ENCODE results near the gene ERMP1. TPM values are rescaled to one million over a fixed set of nuclear protein-coding genes. Genes with fewer than 3 reads are reported as not detected.

The ERMP1 gene
- total and polyA plus RNA-seq, 12 donors: 5.1 to 26.2 (median 22.3) TPM

DNA sequence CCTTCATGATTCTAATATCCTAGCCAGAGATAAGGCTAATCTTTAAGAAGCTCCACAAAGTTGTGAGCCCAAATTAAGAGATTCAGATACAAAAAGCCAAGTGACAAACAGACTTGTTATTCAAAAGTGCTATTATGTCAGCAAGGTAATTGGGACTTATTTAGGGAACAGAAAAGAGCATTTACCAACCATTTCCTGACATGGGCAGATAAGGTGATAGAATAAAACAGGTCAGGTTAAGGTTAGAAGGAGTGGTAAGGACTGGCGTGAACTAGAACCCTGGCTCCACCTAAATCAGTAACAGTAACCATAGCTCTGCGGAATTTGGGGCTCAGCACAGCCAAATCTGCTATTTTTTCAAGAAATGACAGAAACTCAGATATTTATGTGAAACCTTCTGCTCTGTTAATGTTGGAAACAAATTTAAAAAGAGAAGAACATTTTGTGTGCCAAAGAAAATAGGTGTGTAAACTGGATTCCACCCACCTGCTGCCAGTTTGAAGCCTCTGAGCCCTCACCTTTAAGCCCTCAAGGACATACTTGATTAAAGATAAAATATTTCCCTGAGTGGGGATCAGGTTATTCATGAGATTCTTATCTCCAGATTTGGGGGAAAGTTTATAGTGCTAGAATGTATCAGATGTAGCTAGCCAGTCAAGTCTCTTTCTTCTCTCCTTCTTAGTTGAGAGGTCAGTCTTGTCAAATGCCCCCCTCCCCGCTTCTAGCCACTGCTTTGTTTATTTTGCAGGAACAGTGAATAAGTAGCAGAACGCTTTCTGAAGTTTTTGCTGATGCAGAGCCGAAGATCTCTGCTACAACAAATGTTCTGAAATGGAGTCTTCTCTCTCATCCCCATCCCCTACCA lies 10.2 kb upstream of the ERMP1 start:
- DNase-seq: no peak
- TF ChIP-seq, protein P1, sequence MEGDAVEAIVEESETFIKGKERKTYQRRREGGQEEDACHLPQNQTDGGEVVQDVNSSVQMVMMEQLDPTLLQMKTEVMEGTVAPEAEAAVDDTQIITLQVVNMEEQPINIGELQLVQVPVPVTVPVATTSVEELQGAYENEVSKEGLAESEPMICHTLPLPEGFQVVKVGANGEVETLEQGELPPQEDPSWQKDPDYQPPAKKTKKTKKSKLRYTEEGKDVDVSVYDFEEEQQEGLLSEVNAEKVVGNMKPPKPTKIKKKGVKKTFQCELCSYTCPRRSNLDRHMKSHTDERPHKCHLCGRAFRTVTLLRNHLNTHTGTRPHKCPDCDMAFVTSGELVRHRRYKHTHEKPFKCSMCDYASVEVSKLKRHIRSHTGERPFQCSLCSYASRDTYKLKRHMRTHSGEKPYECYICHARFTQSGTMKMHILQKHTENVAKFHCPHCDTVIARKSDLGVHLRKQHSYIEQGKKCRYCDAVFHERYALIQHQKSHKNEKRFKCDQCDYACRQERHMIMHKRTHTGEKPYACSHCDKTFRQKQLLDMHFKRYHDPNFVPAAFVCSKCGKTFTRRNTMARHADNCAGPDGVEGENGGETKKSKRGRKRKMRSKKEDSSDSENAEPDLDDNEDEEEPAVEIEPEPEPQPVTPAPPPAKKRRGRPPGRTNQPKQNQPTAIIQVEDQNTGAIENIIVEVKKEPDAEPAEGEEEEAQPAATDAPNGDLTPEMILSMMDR (IDR thresholded peaks at IDR 0.05): no peak
- Histone ChIP-seq H3K27me3 (no peaks in the 10 kb centered on the region), H3K4me3 (no peak overlapping the region), H3K36me3 (no peaks in the 10 kb centered on the region), H3K9me3 (no peaks in the 10 kb centered on the region), H3K27ac (peak overlapping the region in 1 of 10 donors; percentile 28), H3K4me1 (peaks cover 0 to 29% (median 0%) of the 10 kb centered on the region in 9 donors)
- intact Hi-C loops (cut with DNase I): no loop called here
- no peak for ATAC-seq
- 79 to 84% methylated on average over 5 of the region's 5 CpGs for WGBS, 2 donors

DNA sequence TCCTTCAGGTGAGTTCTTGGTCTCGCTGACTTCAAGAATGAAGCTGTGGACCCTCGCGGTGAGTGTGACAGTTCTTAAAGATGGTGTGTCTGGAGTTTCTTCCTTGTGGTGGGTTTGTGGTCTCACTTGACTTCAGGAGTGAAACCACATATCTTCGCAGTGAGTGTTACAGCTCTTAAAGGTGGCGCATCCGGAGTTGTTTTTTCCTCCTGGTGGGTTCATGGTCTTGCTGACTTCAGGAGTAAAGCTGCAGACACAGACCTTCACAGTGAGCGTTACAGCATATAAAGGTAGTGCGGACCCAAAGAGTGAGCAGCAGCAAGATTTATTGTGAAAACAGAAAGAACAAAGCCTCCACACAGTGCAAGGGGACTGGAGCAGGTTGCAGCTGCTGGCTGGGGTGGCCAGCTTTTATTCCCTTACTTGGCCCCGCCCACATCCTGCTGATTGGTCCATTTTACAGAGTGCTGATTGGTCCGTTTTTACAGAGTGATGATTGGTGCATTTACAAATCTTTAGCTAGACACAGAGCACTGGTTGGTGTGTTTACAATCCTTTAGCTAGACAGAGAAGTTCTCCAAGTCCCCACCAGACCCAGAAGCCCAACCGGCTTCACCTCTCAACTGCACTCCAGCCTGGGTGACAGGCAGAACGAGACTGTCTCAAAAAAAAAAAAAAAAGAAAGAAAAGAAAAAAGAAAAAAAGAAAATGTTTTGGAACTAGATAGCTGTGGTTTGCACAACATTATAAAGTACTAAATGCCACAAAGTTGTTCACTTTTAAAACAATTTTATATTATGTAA lies 9.1 kb upstream of the ERMP1 start:
- H3K36me3 ChIP-seq: no peaks in the 10 kb centered on the region
- intact Hi-C loops (cut with DNase I): no loop called here
- TF ChIP-seq, protein P1 (IDR thresholded peaks at IDR 0.05): no peak
- WGBS, 2 donors: 87 to 93% methylated on average over 12 of the region's 12 CpGs
- DNase-seq (no peak), ATAC-seq (peak in 1 of 8 donors; percentile 7)
- peaks cover 0 to 29% (median 0%) of the 10 kb centered on the region in 9 donors for H3K4me1 ChIP-seq
- H3K9me3 ChIP-seq: no peaks in the 10 kb centered on the region
- no peak overlapping the region for H3K27ac ChIP-seq
- H3K27me3 ChIP-seq: no peaks in the 10 kb centered on the region
- H3K4me3 ChIP-seq: no peak overlapping the region

DNA sequence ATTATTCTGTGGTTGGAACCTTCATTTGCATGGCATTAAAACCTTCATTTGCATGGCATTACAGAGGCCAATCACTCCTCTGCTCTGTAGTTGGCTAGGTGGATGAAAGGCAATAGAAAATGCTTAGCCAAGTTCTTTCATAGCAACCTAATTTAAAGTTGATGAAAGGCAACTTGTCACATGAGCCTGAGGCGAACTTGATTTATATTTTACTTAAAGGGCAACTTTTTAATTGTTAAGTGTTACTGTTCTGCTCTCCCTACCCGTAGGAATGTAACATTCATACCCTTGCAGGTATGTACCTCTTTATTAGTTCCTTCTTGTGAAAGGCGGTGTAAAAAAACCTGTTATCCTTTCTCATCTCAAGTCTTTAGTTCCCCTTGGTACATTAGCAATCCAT lies 7.9 kb upstream of the ERMP1 start:
- intact Hi-C loops (cut with DNase I): no loop called here
- H3K4me3 ChIP-seq: no peak overlapping the region
- TF ChIP-seq, protein P1 (IDR thresholded peaks at IDR 0.05): no peak
- WGBS, 2 donors: 91 to 93% methylated on average over 3 of the region's 3 CpGs
- H3K4me1 ChIP-seq: peaks cover 0 to 29% (median 0%) of the 10 kb centered on the region in 9 donors
- no peak overlapping the region for H3K27ac ChIP-seq
- DNase-seq (no peak), ATAC-seq (no peak)
- no peaks in the 10 kb centered on the region for H3K36me3 ChIP-seq
- no peaks in the 10 kb centered on the region for H3K27me3 ChIP-seq
- H3K9me3 ChIP-seq: no peaks in the 10 kb centered on the region

DNA sequence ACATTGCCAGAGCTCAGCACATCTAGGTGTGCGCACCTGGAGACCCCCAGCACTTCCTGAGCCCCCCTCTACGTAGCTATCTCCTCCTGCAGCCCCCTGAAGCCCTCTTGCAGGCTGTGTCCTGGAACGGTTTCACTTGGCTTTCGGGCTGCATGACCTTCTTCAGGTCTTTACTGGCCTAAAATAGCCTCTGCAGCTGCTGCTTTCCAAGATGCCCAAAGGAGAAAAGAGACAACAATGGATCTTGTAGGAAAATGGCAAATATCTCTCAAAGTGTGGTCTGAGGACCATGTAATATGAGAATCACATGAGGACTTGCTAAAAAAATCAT lies 6.6 kb upstream of the ERMP1 start:
- Histone ChIP-seq H3K27ac (peak overlapping the region in 1 of 10 donors; percentile 36), H3K4me3 (no peak overlapping the region)
- intact Hi-C loops (cut with DNase I): loop anchor here in 1 of 10 donors (10.0 kb wide), 1 partner anchor 215 kb away; the partner anchor contains the start of gene RIC1

More for the DNA sequence above, 6.6 kb upstream of the ERMP1 start:
- DNase-seq (no peak), ATAC-seq (peak in 3 of 8 donors; percentile 34 to 63 (median 41))
- TF ChIP-seq, protein P1 (IDR thresholded peaks at IDR 0.05): no peak
- Histone ChIP-seq H3K36me3 (no peaks in the 10 kb centered on the region), H3K27me3 (no peaks in the 10 kb centered on the region), H3K4me1 (peaks cover 0 to 21% (median 0%) of the 10 kb centered on the region in 9 donors), H3K9me3 (no peaks in the 10 kb centered on the region)
- 55 to 70% methylated on average over 4 of the region's 4 CpGs for WGBS, 2 donors

Data from heart right ventricle (tissue), 16 donors.